GM18517 (cell line): Measurements from ENCODE around the gene SPTB.

Experiments
- ATAC-seq: cut with Tn5 transposase; IDR thresholded peaks from one replicate; pipeline ENCODE4 v1.9.1; 2021; ENCODE audit warnings: mild to moderate bottlenecking, moderate library complexity; ENCODE audit not compliant: unreplicated experiment

The SPTB gene

GRCh38 chr14:64698903-64699302 is 180.8 kb downstream of the SPTB start:
- no peak for ATAC-seq

GRCh38 chr14:64696355-64696857 is 183.3 kb downstream of the SPTB start:
- no peak for ATAC-seq
